ENCODE data around the gene KLHL6.

GRCh38 chr3:183500319-183500718 is 55.2 kb downstream of the KLHL6 start:
- TF ChIP-seq, protein P1, sequence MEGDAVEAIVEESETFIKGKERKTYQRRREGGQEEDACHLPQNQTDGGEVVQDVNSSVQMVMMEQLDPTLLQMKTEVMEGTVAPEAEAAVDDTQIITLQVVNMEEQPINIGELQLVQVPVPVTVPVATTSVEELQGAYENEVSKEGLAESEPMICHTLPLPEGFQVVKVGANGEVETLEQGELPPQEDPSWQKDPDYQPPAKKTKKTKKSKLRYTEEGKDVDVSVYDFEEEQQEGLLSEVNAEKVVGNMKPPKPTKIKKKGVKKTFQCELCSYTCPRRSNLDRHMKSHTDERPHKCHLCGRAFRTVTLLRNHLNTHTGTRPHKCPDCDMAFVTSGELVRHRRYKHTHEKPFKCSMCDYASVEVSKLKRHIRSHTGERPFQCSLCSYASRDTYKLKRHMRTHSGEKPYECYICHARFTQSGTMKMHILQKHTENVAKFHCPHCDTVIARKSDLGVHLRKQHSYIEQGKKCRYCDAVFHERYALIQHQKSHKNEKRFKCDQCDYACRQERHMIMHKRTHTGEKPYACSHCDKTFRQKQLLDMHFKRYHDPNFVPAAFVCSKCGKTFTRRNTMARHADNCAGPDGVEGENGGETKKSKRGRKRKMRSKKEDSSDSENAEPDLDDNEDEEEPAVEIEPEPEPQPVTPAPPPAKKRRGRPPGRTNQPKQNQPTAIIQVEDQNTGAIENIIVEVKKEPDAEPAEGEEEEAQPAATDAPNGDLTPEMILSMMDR (IDR thresholded peaks at IDR 0.05), result no peak
- TF ChIP-seq NFIC (IDR thresholded peaks at IDR 0.05; ENCODE audit: borderline replicate concordance) (no peak), USF1 (IDR thresholded peaks at IDR 0.05; ENCODE audit: borderline replicate concordance, low read depth) (no peak), YY1 (IDR thresholded peaks at IDR 0.05; ENCODE audit: low read depth) (no peak), FOXM1 (IDR thresholded peaks at IDR 0.05; ENCODE audit: low read depth) (no peak), EZH2phosphoT487 (IDR thresholded peaks at IDR 0.05; ENCODE audit: borderline replicate concordance, low read depth) (no peak), RAD21 (IDR thresholded peaks at IDR 0.05; ENCODE audit: low read length) (no peak), MAX (IDR thresholded peaks at IDR 0.05; ENCODE audit: low read depth) (no peak), POLR2AphosphoS5 (IDR thresholded peaks at IDR 0.05; ENCODE audit: low read depth, low read length) (no peak), EP300 (IDR thresholded peaks at IDR 0.05; ENCODE audit: borderline replicate concordance in 1 of 2, low read depth in 1 of 2, low read length in 1 of 2) (no peak), TAF1 (IDR thresholded peaks at IDR 0.05; ENCODE audit: borderline replicate concordance, low read depth, low read length) (no peak)

Measured in SK-N-SH (cell line).